Measurements from ENCODE around the gene RNF138.
"Not testable (repeated sequence)": the region's sequence is repeated elsewhere in the genome, so short reads cannot be mapped to it uniquely, and the experiment has no call there.

The RNF138 gene

GRCh38 chr18:32078845-32079244 lies 12.8 kb upstream of the RNF138 start:
- H3K4me1 ChIP-seq (ENCODE audit: insufficient read depth, low read length): no peaks in the 10 kb centered on the region
- H3K27me3 ChIP-seq (ENCODE audit: insufficient read depth, low read length): no peaks in the 10 kb centered on the region
- no peaks in the 10 kb centered on the region for H3K9me3 ChIP-seq (ENCODE audit: insufficient read depth, low read depth, low read length)
- H3K36me3 ChIP-seq (ENCODE audit: insufficient read depth, low read length): no peaks in the 10 kb centered on the region
- H3K9ac ChIP-seq (ENCODE audit: low read depth, low read length): no peak overlapping the region
- no peak overlapping the region for H3K27ac ChIP-seq (ENCODE audit: low read depth, low read length)
- no peak overlapping the region for H3K4me3 ChIP-seq (ENCODE audit: low read length)
- WGBS: 100% methylated on average over 2 of the region's 2 CpGs

- Histone ChIP-seq H3K36me3 (ENCODE audit: insufficient read depth, low read length) (no peaks in the 10 kb centered on the region), H3K27ac (ENCODE audit: low read depth, low read length) (no peak overlapping the region), H3K4me3 (ENCODE audit: low read length) (no peak overlapping the region), H3K9ac (ENCODE audit: low read depth, low read length) (no peak overlapping the region), H3K4me1 (ENCODE audit: insufficient read depth, low read length) (peaks cover 6% of the 10 kb centered on the region; the same call in 1 of the 2 replicates), H3K9me3 (ENCODE audit: insufficient read depth, low read depth, low read length) (no peaks in the 10 kb centered on the region), H3K27me3 (ENCODE audit: insufficient read depth, low read length) (no peaks in the 10 kb centered on the region)
- 70% methylated on average over 1 of the region's 1 CpG for WGBS
Observed at GRCh38 chr18:32081881-32082280, 9.8 kb upstream of the RNF138 start.

GRCh38 chr18:32083781-32084180 lies 7.9 kb upstream of the RNF138 start:
- WGBS: 92% methylated on average over 8 of the region's 8 CpGs
- H3K4me3 ChIP-seq (ENCODE audit: low read length): no peak overlapping the region
- no peak overlapping the region for H3K9ac ChIP-seq (ENCODE audit: low read depth, low read length)
- H3K4me1 ChIP-seq (ENCODE audit: insufficient read depth, low read length): peaks cover 6% of the 10 kb centered on the region; the same call in 1 of the 2 replicates
- H3K36me3 ChIP-seq (ENCODE audit: insufficient read depth, low read length): no peaks in the 10 kb centered on the region
- H3K27ac ChIP-seq (ENCODE audit: low read depth, low read length): no peak overlapping the region
- H3K27me3 ChIP-seq (ENCODE audit: insufficient read depth, low read length): no peaks in the 10 kb centered on the region
- H3K9me3 ChIP-seq (ENCODE audit: insufficient read depth, low read depth, low read length): no peaks in the 10 kb centered on the region

GRCh38 chr18:32086881-32087280 lies 4.8 kb upstream of the RNF138 start:
- H3K36me3 ChIP-seq (ENCODE audit: insufficient read depth, low read length): no peaks in the 10 kb centered on the region
- H3K4me3 ChIP-seq (ENCODE audit: low read length): no peak overlapping the region
- peaks cover 6% of the 10 kb centered on the region; the same call in 1 of the 2 replicates for H3K4me1 ChIP-seq (ENCODE audit: insufficient read depth, low read length)
- H3K9ac ChIP-seq (ENCODE audit: low read depth, low read length): no peak overlapping the region
- 96% methylated on average over 6 of the region's 6 CpGs for WGBS
- no peaks in the 10 kb centered on the region for H3K9me3 ChIP-seq (ENCODE audit: insufficient read depth, low read depth, low read length)
- H3K27ac ChIP-seq (ENCODE audit: low read depth, low read length): no peak overlapping the region
- H3K27me3 ChIP-seq (ENCODE audit: insufficient read depth, low read length): no peaks in the 10 kb centered on the region

- peaks cover 19% of the 10 kb centered on the region for H3K4me1 ChIP-seq (ENCODE audit: insufficient read depth, low read length)
- H3K27ac ChIP-seq (ENCODE audit: low read depth, low read length); H3K4me3 ChIP-seq (ENCODE audit: low read length); H3K27me3 ChIP-seq (ENCODE audit: insufficient read depth, low read length); H3K9ac ChIP-seq (ENCODE audit: low read depth, low read length); H3K9me3 ChIP-seq (ENCODE audit: insufficient read depth, low read depth, low read length): not testable (repeated sequence)
- peaks cover 18% of the 10 kb centered on the region for H3K36me3 ChIP-seq (ENCODE audit: insufficient read depth, low read length)
- 95% methylated on average over 16 of the region's 16 CpGs for WGBS
Observed at GRCh38 chr18:32090831-32091230, 843 bp upstream of the RNF138 start.

- Histone ChIP-seq H3K9me3 (ENCODE audit: insufficient read depth, low read depth, low read length) (no peaks in the 10 kb centered on the region), H3K9ac (ENCODE audit: low read depth, low read length) (peak overlapping the region; percentile 85), H3K4me3 (ENCODE audit: low read length) (peak overlapping the region; percentile 67), H3K27ac (ENCODE audit: low read depth, low read length) (peak overlapping the region; percentile 100; the same call in 1 of the 2 replicates), H3K27me3 (ENCODE audit: insufficient read depth, low read length) (no peaks in the 10 kb centered on the region), H3K36me3 (ENCODE audit: insufficient read depth, low read length) (peaks cover 23% of the 10 kb centered on the region), H3K4me1 (ENCODE audit: insufficient read depth, low read length) (peaks cover 22% of the 10 kb centered on the region)
- WGBS: 39% methylated on average over 5 of the region's 7 CpGs
Observed at GRCh38 chr18:32091325-32091723, 350 bp upstream of the RNF138 start.

- peak overlapping the region; percentile 100 for H3K27ac ChIP-seq (ENCODE audit: low read depth, low read length)
- H3K36me3 ChIP-seq (ENCODE audit: insufficient read depth, low read length): peaks cover 32% of the 10 kb centered on the region
- H3K4me3 ChIP-seq (ENCODE audit: low read length): peak overlapping the region; percentile 90
- H3K9me3 ChIP-seq (ENCODE audit: insufficient read depth, low read depth, low read length): no peaks in the 10 kb centered on the region
- H3K9ac ChIP-seq (ENCODE audit: low read depth, low read length): peak overlapping the region; percentile 87
- peaks cover 22% of the 10 kb centered on the region for H3K4me1 ChIP-seq (ENCODE audit: insufficient read depth, low read length)
- under 1% methylated on average over 77 of the region's 77 CpGs for WGBS
- H3K27me3 ChIP-seq (ENCODE audit: insufficient read depth, low read length): no peaks in the 10 kb centered on the region
Observed at GRCh38 chr18:32092422-32093101, 888 bp downstream of the RNF138 start.

GRCh38 chr18:32093102-32093511 lies 1.4 kb downstream of the RNF138 start:
- Histone ChIP-seq H3K27ac (ENCODE audit: low read depth, low read length) (peak overlapping the region; percentile 93), H3K4me3 (ENCODE audit: low read length) (peak overlapping the region; percentile 90), H3K9me3 (ENCODE audit: insufficient read depth, low read depth, low read length) (no peaks in the 10 kb centered on the region), H3K36me3 (ENCODE audit: insufficient read depth, low read length) (peaks cover 32% of the 10 kb centered on the region), H3K4me1 (ENCODE audit: insufficient read depth, low read length) (peaks cover 22% of the 10 kb centered on the region), H3K27me3 (ENCODE audit: insufficient read depth, low read length) (no peaks in the 10 kb centered on the region), H3K9ac (ENCODE audit: low read depth, low read length) (peak overlapping the region; percentile 87)
- 0% methylated on average over 31 of the region's 32 CpGs for WGBS

- Histone ChIP-seq H3K4me1 (ENCODE audit: insufficient read depth, low read length) (peaks cover 22% of the 10 kb centered on the region), H3K4me3 (ENCODE audit: low read length) (peak overlapping the region; percentile 90), H3K9ac (ENCODE audit: low read depth, low read length) (peak overlapping the region; percentile 87), H3K36me3 (ENCODE audit: insufficient read depth, low read length) (peaks cover 32% of the 10 kb centered on the region), H3K27me3 (ENCODE audit: insufficient read depth, low read length) (no peaks in the 10 kb centered on the region), H3K27ac (ENCODE audit: low read depth, low read length) (peak overlapping the region; percentile 93), H3K9me3 (ENCODE audit: insufficient read depth, low read depth, low read length) (no peaks in the 10 kb centered on the region)
- 5% methylated on average over 5 of the region's 7 CpGs for WGBS
Observed at GRCh38 chr18:32093523-32093922, 1.8 kb downstream of the RNF138 start.

- Histone ChIP-seq H3K9me3 (ENCODE audit: insufficient read depth, low read depth, low read length) (no peaks in the 10 kb centered on the region), H3K4me3 (ENCODE audit: low read length) (no peak overlapping the region), H3K36me3 (ENCODE audit: insufficient read depth, low read length) (peaks cover 32% of the 10 kb centered on the region), H3K27ac (ENCODE audit: low read depth, low read length) (no peak overlapping the region), H3K4me1 (ENCODE audit: insufficient read depth, low read length) (peaks cover 27% of the 10 kb centered on the region), H3K9ac (ENCODE audit: low read depth, low read length) (no peak overlapping the region), H3K27me3 (ENCODE audit: insufficient read depth, low read length) (no peaks in the 10 kb centered on the region)
- WGBS: 93% methylated on average over 7 of the region's 7 CpGs
Observed at GRCh38 chr18:32095192-32095899, 3.7 kb downstream of the RNF138 start.

- WGBS: 91% methylated on average over 4 of the region's 4 CpGs
- H3K36me3 ChIP-seq (ENCODE audit: insufficient read depth, low read length): peaks cover 32% of the 10 kb centered on the region
- H3K27me3 ChIP-seq (ENCODE audit: insufficient read depth, low read length): no peaks in the 10 kb centered on the region
- no peaks in the 10 kb centered on the region for H3K9me3 ChIP-seq (ENCODE audit: insufficient read depth, low read depth, low read length)
- H3K4me3 ChIP-seq (ENCODE audit: low read length): no peak overlapping the region
- no peak overlapping the region for H3K9ac ChIP-seq (ENCODE audit: low read depth, low read length)
- H3K27ac ChIP-seq (ENCODE audit: low read depth, low read length): no peak overlapping the region
- H3K4me1 ChIP-seq (ENCODE audit: insufficient read depth, low read length): peaks cover 27% of the 10 kb centered on the region
Observed at GRCh38 chr18:32095900-32096229, 4.2 kb downstream of the RNF138 start.
